ENCODE results near the gene EPHB1. TPM values are rescaled to one million over a fixed set of nuclear protein-coding genes. Genes with fewer than 3 reads are reported as not detected.

The EPHB1 gene
- polyA plus RNA-seq, 1 of the 3 experiments (the other 2 are of a cell fraction) = 1.2 TPM

DNA sequence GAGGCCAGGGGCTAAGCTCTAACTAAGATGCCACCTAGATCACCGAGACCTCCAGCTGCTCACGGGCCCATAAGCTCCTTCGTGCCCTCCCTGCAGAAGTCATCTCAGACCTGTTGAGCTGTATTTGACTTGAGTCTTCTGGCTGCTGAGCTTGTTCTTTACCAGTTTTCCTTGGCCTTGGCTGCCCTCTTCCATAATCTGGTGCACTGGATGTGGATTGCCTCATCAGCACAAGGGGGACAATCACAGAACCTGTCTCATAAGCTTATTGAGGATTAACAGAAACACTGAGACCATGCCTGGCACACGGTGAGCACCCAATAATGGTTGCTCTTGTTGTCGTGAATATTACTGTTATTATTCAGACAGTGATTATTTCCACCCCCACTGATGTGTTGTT, 101.1 kb downstream of the EPHB1 start:
- no peaks in the 10 kb centered on the region for H3K79me2 ChIP-seq (ENCODE audit: insufficient read depth)
- ChIA-PET CTCF (no interaction called here), POLR2A (no interaction called here)
- H4K20me1 ChIP-seq (ENCODE audit: insufficient read depth) = peaks cover 4% of the 10 kb centered on the region; the same call in 1 of the 2 replicates
- H3K4me1 ChIP-seq (ENCODE audit: control insufficient read depth in 1 of 2, insufficient read depth in 2 of 2, low read depth in 1 of 2, low read length in 1 of 2) = no peaks in the 10 kb centered on the region
- no peak overlapping the region for H2AFZ ChIP-seq (ENCODE audit: low read depth)
- H3K9ac ChIP-seq = no peak overlapping the region
- H3F3A ChIP-seq (replicated peaks; ENCODE audit: insufficient read depth) = no peaks in the 10 kb centered on the region
- TF ChIP-seq, protein P1, sequence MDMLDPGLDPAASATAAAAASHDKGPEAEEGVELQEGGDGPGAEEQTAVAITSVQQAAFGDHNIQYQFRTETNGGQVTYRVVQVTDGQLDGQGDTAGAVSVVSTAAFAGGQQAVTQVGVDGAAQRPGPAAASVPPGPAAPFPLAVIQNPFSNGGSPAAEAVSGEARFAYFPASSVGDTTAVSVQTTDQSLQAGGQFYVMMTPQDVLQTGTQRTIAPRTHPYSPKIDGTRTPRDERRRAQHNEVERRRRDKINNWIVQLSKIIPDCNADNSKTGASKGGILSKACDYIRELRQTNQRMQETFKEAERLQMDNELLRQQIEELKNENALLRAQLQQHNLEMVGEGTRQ (IDR thresholded peaks at IDR 0.05; ENCODE audit: borderline replicate concordance, low read depth, low read length) = no peak
- TF ChIP-seq CHD2 (IDR thresholded peaks at IDR 0.05; ENCODE audit: low read length, partially characterized antibody) (no peak), SIN3A (IDR thresholded peaks at IDR 0.05; ENCODE audit: borderline replicate concordance, low read depth, low read length) (no peak), GABPA (IDR thresholded peaks at IDR 0.05; ENCODE audit: low read depth) (no peak), ELF1 (IDR thresholded peaks at IDR 0.05) (no peak), FOSL2 (IDR thresholded peaks at IDR 0.05; ENCODE audit: borderline replicate concordance, low read depth) (no peak), NFIC (IDR thresholded peaks at IDR 0.05; ENCODE audit: borderline replicate concordance) (no peak), TAF1 (IDR thresholded peaks at IDR 0.05; ENCODE audit: borderline replicate concordance, low read depth, low read length) (no peak), POLR2AphosphoS5 (IDR thresholded peaks at IDR 0.05; ENCODE audit: low read depth, low read length) (no peak), NRF1 (IDR thresholded peaks at IDR 0.05; ENCODE audit: low read depth, low read length) (no peak), RXRA (IDR thresholded peaks at IDR 0.05; ENCODE audit: borderline replicate concordance, low read depth) (no peak), TCF12 (IDR thresholded peaks at IDR 0.05) (no peak), RFX5 (IDR thresholded peaks at IDR 0.05; ENCODE audit: low read length) (no peak), YY1 (IDR thresholded peaks at IDR 0.05; ENCODE audit: low read depth) (no peak)
- TF ChIP-seq, protein P2, sequence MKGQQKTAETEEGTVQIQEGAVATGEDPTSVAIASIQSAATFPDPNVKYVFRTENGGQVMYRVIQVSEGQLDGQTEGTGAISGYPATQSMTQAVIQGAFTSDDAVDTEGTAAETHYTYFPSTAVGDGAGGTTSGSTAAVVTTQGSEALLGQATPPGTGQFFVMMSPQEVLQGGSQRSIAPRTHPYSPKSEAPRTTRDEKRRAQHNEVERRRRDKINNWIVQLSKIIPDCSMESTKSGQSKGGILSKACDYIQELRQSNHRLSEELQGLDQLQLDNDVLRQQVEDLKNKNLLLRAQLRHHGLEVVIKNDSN (IDR thresholded peaks at IDR 0.05; ENCODE audit: borderline replicate concordance, low read depth) = no peak
- TF ChIP-seq, protein P3, sequence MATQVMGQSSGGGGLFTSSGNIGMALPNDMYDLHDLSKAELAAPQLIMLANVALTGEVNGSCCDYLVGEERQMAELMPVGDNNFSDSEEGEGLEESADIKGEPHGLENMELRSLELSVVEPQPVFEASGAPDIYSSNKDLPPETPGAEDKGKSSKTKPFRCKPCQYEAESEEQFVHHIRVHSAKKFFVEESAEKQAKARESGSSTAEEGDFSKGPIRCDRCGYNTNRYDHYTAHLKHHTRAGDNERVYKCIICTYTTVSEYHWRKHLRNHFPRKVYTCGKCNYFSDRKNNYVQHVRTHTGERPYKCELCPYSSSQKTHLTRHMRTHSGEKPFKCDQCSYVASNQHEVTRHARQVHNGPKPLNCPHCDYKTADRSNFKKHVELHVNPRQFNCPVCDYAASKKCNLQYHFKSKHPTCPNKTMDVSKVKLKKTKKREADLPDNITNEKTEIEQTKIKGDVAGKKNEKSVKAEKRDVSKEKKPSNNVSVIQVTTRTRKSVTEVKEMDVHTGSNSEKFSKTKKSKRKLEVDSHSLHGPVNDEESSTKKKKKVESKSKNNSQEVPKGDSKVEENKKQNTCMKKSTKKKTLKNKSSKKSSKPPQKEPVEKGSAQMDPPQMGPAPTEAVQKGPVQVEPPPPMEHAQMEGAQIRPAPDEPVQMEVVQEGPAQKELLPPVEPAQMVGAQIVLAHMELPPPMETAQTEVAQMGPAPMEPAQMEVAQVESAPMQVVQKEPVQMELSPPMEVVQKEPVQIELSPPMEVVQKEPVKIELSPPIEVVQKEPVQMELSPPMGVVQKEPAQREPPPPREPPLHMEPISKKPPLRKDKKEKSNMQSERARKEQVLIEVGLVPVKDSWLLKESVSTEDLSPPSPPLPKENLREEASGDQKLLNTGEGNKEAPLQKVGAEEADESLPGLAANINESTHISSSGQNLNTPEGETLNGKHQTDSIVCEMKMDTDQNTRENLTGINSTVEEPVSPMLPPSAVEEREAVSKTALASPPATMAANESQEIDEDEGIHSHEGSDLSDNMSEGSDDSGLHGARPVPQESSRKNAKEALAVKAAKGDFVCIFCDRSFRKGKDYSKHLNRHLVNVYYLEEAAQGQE (IDR thresholded peaks at IDR 0.05; ENCODE audit: low read depth, low read length) = no peak
- TF ChIP-seq, protein P4, sequence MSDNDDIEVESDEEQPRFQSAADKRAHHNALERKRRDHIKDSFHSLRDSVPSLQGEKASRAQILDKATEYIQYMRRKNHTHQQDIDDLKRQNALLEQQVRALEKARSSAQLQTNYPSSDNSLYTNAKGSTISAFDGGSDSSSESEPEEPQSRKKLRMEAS (IDR thresholded peaks at IDR 0.05; ENCODE audit: low read depth) = no peak
- TF ChIP-seq, protein P5, sequence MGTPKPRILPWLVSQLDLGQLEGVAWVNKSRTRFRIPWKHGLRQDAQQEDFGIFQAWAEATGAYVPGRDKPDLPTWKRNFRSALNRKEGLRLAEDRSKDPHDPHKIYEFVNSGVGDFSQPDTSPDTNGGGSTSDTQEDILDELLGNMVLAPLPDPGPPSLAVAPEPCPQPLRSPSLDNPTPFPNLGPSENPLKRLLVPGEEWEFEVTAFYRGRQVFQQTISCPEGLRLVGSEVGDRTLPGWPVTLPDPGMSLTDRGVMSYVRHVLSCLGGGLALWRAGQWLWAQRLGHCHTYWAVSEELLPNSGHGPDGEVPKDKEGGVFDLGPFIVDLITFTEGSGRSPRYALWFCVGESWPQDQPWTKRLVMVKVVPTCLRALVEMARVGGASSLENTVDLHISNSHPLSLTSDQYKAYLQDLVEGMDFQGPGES (IDR thresholded peaks at IDR 0.05; ENCODE audit: low read depth, low read length) = no peak
- TF ChIP-seq, protein P6, sequence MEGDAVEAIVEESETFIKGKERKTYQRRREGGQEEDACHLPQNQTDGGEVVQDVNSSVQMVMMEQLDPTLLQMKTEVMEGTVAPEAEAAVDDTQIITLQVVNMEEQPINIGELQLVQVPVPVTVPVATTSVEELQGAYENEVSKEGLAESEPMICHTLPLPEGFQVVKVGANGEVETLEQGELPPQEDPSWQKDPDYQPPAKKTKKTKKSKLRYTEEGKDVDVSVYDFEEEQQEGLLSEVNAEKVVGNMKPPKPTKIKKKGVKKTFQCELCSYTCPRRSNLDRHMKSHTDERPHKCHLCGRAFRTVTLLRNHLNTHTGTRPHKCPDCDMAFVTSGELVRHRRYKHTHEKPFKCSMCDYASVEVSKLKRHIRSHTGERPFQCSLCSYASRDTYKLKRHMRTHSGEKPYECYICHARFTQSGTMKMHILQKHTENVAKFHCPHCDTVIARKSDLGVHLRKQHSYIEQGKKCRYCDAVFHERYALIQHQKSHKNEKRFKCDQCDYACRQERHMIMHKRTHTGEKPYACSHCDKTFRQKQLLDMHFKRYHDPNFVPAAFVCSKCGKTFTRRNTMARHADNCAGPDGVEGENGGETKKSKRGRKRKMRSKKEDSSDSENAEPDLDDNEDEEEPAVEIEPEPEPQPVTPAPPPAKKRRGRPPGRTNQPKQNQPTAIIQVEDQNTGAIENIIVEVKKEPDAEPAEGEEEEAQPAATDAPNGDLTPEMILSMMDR (IDR thresholded peaks at IDR 0.05) = no peak
- no peak overlapping the region for H3K27ac ChIP-seq (ENCODE audit: low read depth in 2 of 2, low read length in 1 of 2)
- H3K9me2 ChIP-seq = no peaks in the 10 kb centered on the region
- H3K4me3 ChIP-seq (ENCODE audit: low read depth in 2 of 2, low read length in 1 of 2) = no peak overlapping the region
- no peaks in the 10 kb centered on the region for H3K27me3 ChIP-seq (ENCODE audit: insufficient read depth)
- H3K36me3 ChIP-seq (replicated peaks in 1 of 2; ENCODE audit: control insufficient read depth in 1 of 2, insufficient read depth in 2 of 2, low read length in 1 of 2) = no peaks in the 10 kb centered on the region
- H3K4me2 ChIP-seq = no peak overlapping the region
- H3K9me3 ChIP-seq = no peaks in the 10 kb centered on the region
- WGBS (ENCODE audit: low lambda C conversion rate) = 62% methylated on average over 5 of the region's 5 CpGs
- no peak for DNase-seq
